Measurements from ENCODE around the gene CECR2. TPM values are rescaled to one million over a fixed set of nuclear protein-coding genes. Genes with fewer than 3 reads are reported as not detected.

CECR2 gene
- total and polyA plus RNA-seq, 2 of the 8 experiments (the other 6 are each of a cell fraction or from before 2014, with no cell fraction given) = 18.3 to 123 TPM

DNA sequence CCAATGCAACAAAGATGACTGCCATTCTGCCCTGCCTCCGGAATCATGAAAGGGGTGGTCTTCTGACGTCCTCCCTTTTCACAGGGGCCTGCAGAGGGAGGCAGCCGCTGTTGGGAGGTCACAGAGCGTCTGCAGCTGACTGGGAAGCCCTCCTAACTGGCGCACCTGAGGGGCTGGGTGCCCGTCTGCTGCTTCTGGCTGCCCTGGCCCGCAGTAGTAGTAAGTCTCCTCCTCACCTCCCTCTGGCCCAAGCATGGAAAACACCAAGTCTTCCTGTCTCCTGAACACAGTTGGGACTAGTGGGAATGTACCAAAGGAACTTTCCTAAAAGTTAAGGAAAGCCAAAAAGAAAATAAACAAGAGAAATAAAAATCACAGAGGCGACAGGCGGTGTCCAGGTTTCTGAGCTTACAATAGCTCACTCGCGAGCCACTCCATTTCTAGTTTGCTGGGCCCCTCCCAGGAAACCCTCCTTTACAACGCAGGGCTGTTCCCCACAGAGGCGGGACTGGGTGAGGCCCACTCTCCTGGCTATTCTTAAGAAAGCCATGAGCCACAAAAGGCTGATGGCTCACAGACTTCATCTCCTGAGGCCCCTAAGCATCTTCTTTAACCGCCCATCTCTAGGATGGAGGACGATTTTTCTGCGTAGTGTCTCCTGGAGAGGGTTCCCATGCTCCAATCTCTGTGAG, 37.0 kb upstream of the CECR2 start (continued):
- TF ChIP-seq BRCA1 (IDR thresholded peaks at IDR 0.05; ENCODE audit: low read depth, low read length) (no peak), KDM4A (IDR thresholded peaks at IDR 0.05; ENCODE audit: low read depth, low read length, severe bottlenecking) (no peak), RAD21 (IDR thresholded peaks at IDR 0.05 in 1 of 2, conservative IDR thresholded peaks at IDR 0.05 in 1 of 2; ENCODE audit: low read depth in 2 of 2, low read length in 2 of 2) (no peak), SIRT6 (IDR thresholded peaks at IDR 0.05; ENCODE audit: low read length) (no peak), POLR2A (IDR thresholded peaks at IDR 0.05; ENCODE audit: control extremely low read depth in 1 of 2, low read depth in 2 of 2, low read length in 2 of 2) (no peak), GTF2F1 (IDR thresholded peaks at IDR 0.05; ENCODE audit: borderline replicate concordance, low read depth, low read length) (no peak)
